GM19099 (cell line): Measurements from ENCODE around the gene DMD.

Experiments used
- POLR2A ChIP-seq: IDR thresholded peaks from 3 replicates; pipeline ENCODE4 v1.6.1; 2011; ENCODE audit warnings: low read depth; ENCODE audit not compliant: insufficient read length; ENCODE audit errors: extremely low read depth

Gene DMD

GRCh38 chrX:31649201-31649600 lies 1562.1 kb downstream of the DMD start:
- no peak for TF ChIP-seq POLR2A

- no peak for TF ChIP-seq POLR2A
Measured at GRCh38 chrX:31633349-31633748, 1578.0 kb downstream of the DMD start.

DNA sequence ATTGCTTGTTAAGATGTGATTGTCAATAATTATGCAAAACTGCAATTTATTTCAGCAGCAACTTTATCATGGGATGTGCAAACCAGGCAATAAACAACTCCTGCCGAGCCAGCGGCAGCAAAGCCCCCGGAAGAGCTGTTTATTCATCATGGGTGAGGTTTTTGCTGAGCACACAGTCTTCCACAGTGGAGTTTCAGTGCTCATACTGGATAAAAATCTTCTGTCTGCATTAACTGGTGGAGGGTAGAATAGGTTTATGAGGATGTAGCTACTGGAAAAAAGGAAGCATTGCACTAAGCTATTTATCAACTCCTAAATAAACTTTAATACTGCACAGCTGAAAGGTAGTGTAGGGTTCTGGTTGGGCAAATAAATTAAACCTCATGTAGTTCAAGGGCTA lies 1582.2 kb downstream of the DMD start:
- no peak for TF ChIP-seq POLR2A

DNA sequence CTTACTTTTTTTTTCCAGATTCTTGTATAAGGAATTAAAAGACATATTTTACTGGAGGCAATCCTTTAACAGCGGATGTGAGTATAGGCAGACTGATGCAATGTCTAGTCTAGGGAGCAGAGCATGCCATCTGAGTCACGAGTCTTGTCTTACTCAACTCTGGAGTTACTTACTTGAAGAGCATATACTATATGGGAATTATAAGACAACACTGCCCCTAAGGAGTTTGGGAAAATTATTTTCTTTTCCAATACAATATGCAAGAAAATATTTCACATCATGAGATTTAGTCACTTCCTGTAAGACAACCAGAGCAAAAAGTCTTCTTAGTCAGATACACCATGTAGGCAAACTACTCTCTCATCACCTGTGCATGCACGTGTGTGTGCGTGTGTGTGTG lies 1602.2 kb downstream of the DMD start:
- TF ChIP-seq POLR2A: no peak

- TF ChIP-seq POLR2A: no peak
Measured at GRCh38 chrX:31608638-31609037, 1602.7 kb downstream of the DMD start.

DNA sequence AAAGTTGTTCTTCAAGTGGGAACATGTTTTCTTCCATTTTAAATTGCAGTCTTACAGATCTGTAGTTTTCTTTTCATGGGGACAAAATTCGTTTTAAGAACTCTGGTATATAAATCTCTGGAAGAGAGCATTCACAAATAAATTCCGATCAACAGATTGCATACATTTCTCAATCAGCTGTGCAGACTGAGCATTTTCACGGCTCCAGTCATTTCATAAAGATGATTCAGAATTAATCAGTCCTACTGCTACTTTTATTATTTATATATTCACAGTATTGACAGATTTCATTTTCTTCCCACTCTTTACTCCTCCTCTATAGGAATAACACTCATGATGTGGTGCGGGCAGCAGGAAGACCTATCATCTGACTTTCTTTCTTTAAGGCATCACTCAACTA lies 1604.6 kb downstream of the DMD start:
- no peak for TF ChIP-seq POLR2A

DNA sequence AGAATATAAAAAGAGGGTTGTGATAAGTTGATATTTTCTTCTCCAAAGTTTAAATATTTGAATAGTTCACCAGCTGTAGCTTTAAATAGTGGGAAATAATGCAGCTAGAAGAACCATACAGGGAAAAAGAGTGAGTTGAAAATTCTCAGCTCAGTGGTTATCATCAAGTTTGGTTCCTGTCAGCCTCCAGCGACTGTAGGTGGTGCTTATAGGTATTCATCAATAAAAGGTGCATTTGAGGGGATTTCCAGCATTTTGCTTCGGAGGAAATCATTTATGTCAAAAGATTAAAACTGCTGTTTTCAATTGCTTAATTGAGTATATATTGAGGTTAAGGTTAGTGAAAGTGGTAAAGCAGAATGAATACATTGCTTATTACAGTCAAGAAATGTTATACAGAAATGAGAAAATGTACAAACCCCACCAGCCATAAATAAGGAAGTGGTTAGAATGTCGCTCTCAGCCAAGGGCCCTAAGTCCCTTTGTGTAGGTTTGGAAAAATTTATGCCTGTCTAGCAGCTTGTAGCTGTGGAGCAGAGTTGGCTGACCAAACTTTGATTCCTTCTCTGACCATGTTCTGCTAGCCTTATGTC lies 1606.6 kb downstream of the DMD start:
- no peak for TF ChIP-seq POLR2A

- TF ChIP-seq POLR2A: no peak
Measured at GRCh38 chrX:31603411-31604120, 1607.8 kb downstream of the DMD start.

- TF ChIP-seq POLR2A: no peak
Measured at GRCh38 chrX:31600823-31601222, 1610.5 kb downstream of the DMD start.

- no peak for TF ChIP-seq POLR2A
Measured at GRCh38 chrX:31593353-31593752, 1618.0 kb downstream of the DMD start.

DNA sequence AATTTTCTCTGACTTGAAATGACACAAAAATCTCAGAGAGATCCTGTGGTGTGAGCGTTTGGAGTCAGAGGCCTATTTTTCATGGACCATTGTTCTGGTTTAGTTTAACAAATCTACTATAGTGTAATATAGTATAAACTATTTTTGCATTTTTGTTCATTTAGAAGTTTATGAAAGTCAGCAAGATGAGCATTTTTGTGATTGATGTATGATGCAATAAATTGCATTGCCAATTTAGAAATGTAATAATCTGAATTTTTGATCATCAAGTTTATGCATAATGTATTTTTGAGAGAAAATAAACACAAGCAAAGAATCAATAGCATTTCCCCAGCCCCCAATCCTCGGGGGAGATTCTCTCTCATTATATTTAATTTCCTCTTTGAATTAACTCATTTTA lies 1620.0 kb downstream of the DMD start:
- no peak for TF ChIP-seq POLR2A

DNA sequence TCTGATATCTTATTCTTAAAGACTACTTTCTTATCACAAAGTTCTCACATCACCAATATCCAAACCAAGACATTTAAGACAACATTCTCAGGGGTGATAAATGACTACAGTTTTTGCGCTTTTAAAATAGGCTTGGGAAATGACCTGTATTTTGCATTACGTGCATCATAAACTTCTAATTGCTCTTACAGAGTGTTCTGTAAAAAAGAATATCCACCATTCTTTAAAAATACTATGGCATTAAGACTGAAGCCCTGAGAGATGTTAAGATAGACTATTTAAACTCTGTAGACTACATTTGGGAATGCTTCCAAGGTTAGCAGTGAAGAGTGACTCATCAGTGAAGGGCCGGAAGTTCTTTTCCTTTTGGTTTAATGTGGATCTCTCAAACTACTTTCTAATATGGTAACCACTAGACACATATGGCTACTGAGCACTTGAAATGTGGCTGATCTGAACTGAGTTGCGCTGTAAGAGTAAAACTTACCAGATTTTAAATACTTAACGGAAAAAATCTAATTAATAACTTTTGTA lies 1620.7 kb downstream of the DMD start:
- TF ChIP-seq POLR2A: no peak

GRCh38 chrX:31589503-31589902 lies 1621.8 kb downstream of the DMD start:
- no peak for TF ChIP-seq POLR2A

GRCh38 chrX:31588355-31588754 lies 1623.0 kb downstream of the DMD start:
- no peak for TF ChIP-seq POLR2A

GRCh38 chrX:31580726-31581125 lies 1630.6 kb downstream of the DMD start:
- no peak for TF ChIP-seq POLR2A

GRCh38 chrX:31580227-31580626 lies 1631.1 kb downstream of the DMD start:
- TF ChIP-seq POLR2A: no peak
